MCF 10A (cell line): ENCODE data around the gene BBC3. TPM values are rescaled to one million over a fixed set of nuclear protein-coding genes. Genes with fewer than 3 reads are reported as not detected.

Experiments used
- BruUV-seq: library from RNA; stranded (reverse); fragments of 400-500 nt; replicated peaks from 2 replicates; lab custom pipeline; 2021; lab: Mats Ljungman, UMichigan
- CTCF ChIA-PET: fragments of 300-600 bp; sonication (Branson Sonifier 250); formaldehyde crosslinking; extraction: SDS; loops from one replicate; lab custom pipeline; 2021; ENCODE audit warnings: antibody characterized with exemption, inconsistent platforms; lab: Yijun Ruan, JAX
- POLR2A ChIA-PET: fragments of 300-600, 350-650 bp; sonication (Branson Sonifier 250); formaldehyde crosslinking; extraction: SDS; loops from one replicate; lab custom pipeline; 2020; ENCODE audit warnings: antibody characterized with exemption, inconsistent platforms; lab: Yijun Ruan, JAX
- DNase-seq: peaks from one replicate; pipeline ENCODE4 v3.0.0-alpha.2; 2018; ENCODE audit not compliant: unreplicated experiment
- H3K27ac Mint-ChIP-seq: one replicate; pipeline ENCODE4 v1.8.0; 2022; ENCODE audit warnings: mild to moderate bottlenecking, low read depth, mixed read lengths; ENCODE audit not compliant: unreplicated experiment
- H3K27me3 Mint-ChIP-seq: one replicate; pipeline ENCODE4 v1.8.0; 2022; ENCODE audit warnings: mixed read lengths; ENCODE audit not compliant: insufficient read depth, unreplicated experiment
- H3K36me3 Mint-ChIP-seq: one replicate; pipeline ENCODE4 v1.8.0; 2022; ENCODE audit warnings: mild to moderate bottlenecking, moderate library complexity, mixed read lengths; ENCODE audit not compliant: insufficient read depth, unreplicated experiment
- H3K4me1 Mint-ChIP-seq: one replicate; pipeline ENCODE4 v1.8.0; 2022; ENCODE audit warnings: mixed read lengths; ENCODE audit not compliant: insufficient read depth, unreplicated experiment
- H3K4me3 Mint-ChIP-seq: one replicate; pipeline ENCODE4 v1.8.0; 2022; ENCODE audit warnings: mild to moderate bottlenecking, moderate library complexity, mixed read lengths; ENCODE audit not compliant: unreplicated experiment
- H3K9me3 Mint-ChIP-seq: one replicate; pipeline ENCODE4 v1.8.0; 2022; ENCODE audit warnings: mixed read lengths; ENCODE audit not compliant: unreplicated experiment
- CTCF ChIP-seq: fragments of 200-600 bp; IDR thresholded peaks from one replicate; pipeline ENCODE4 v1.8.0; 2022; ENCODE audit warnings: antibody characterized with exemption, mild to moderate bottlenecking; ENCODE audit not compliant: unreplicated experiment
- intact Hi-C: fragments of 100-400 bp; cut with micrococcal nuclease; formaldehyde crosslinking; loops from 2 replicates; pipeline ENCODE4 v1.14.1; 2022
- total RNA-seq: library from RNA; stranded (reverse); gene quantifications from 2 replicates; pipeline ENCODE4 v1.2.3, GENCODE V29; 2022

The BBC3 gene
- total RNA-seq, 1 experiment from 2014 or later = 19.6 TPM

DNA sequence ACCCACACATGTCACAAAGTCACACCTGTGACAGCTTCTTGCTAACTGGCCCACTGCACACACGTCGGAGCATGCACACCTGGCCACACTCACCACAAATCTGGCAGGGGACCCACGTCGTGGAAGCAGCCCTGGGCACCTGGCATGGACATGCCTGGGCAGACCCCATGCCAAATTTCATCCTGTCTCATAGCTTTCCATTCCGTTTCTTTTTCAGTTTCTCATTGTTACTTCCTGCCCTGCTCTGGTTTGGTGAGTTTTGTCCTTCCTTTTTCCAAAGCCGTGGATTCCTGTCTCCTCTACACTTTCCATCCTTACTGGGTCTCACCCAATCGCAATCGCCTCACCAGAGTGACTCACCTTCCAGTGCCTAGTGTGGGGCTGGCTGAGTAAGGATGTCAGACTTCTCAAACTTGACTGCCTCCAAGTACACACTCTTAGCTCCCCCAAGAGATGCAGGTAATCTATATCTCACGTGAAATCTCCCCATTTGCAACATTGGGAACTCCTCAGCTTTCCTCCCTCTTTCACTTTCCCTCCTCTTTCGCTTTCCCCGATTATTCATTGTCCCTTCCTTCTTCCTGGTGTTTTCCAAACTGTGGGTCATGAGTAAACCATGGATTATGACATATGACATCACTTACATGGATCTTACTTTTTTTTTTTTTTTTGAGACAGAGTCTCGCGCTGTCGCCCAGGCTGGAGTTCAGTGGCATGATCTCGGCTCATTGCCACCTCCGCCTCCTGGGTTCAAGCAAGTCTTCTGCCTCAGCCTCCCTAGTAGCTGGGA, 1.6 kb upstream of the BBC3 start:
- Mint-ChIP-seq H3K4me3 (no peak overlapping the region), H3K27me3 (no peaks in the 10 kb centered on the region), H3K9me3 (no peaks in the 10 kb centered on the region), H3K36me3 (no peaks in the 10 kb centered on the region), H3K27ac (peak overlapping the region; percentile 87), H3K4me1 (peaks cover 12% of the 10 kb centered on the region)
- CTCF ChIA-PET = interaction anchor here (0.6 to 1.2 kb wide), 6 partner anchors 9 to 578 kb away, joined by 3 to 8 read pairs (median 4); no protein-coding TSS in a partner anchor
- no peak for TF ChIP-seq CTCF
- POLR2A ChIA-PET = interaction anchor here (0.6 to 3.7 kb wide), 26 partner anchors 8 to 487 kb away, joined by 3 to 46 read pairs (median 5); partner anchors contain the start of genes CCDC9, SAE1 and ZC3H4
- BruUV-seq = no TSS peak
- intact Hi-C loops = loop anchor here (1.0 kb wide), 1 partner anchor 12 kb away; no protein-coding TSS in a partner anchor
- DNase-seq = peak; percentile 80

GRCh38 chr19:47231215-47232054, 436 bp upstream of the BBC3 start:
- peak overlapping the region; percentile 87 for H3K27ac Mint-ChIP-seq
- TSS peak; percentile 66 for BruUV-seq
- no peaks in the 10 kb centered on the region for H3K9me3 Mint-ChIP-seq
- peaks cover 11% of the 10 kb centered on the region for H3K36me3 Mint-ChIP-seq
- POLR2A ChIA-PET = interaction anchor here (0.6 to 3.7 kb wide), 17 partner anchors 10 to 447 kb away, joined by 3 to 46 read pairs (median 8); partner anchors contain the start of genes CCDC9 and ZC3H4
- H3K27me3 Mint-ChIP-seq = no peaks in the 10 kb centered on the region
- peaks cover 12% of the 10 kb centered on the region for H3K4me1 Mint-ChIP-seq
- H3K4me3 Mint-ChIP-seq = no peak overlapping the region
- CTCF ChIA-PET = interaction anchor here (0.6 to 1.0 kb wide), 2 partner anchors 13 to 27 kb away, joined by 5 to 7 read pairs; no protein-coding TSS in a partner anchor
- peak; percentile 76 for DNase-seq
- intact Hi-C loops = loop anchor here (1.0 kb wide), 1 partner anchor 13 kb away; no protein-coding TSS in a partner anchor
- TF ChIP-seq CTCF = no peak

GRCh38 chr19:47230054-47230920, 712 bp downstream of the BBC3 start:
- BruUV-seq = no TSS peak
- H3K27ac Mint-ChIP-seq = no peak overlapping the region
- DNase-seq = peak; percentile 52
- ChIA-PET CTCF (interaction anchor here (0.6 to 1.6 kb wide), 2 partner anchors 14 to 1262 kb away, joined by 4 to 5 read pairs; no protein-coding TSS in a partner anchor), POLR2A (interaction anchor here (1.4 to 7.8 kb wide), 5 partner anchors 11 to 27 kb away, joined by 7 to 56 read pairs (median 9); partner anchors contain the start of gene CCDC9)
- peaks cover 18% of the 10 kb centered on the region for H3K4me1 Mint-ChIP-seq
- peak; percentile 97 for TF ChIP-seq CTCF
- no peak overlapping the region for H3K4me3 Mint-ChIP-seq
- no peaks in the 10 kb centered on the region for H3K27me3 Mint-ChIP-seq
- H3K9me3 Mint-ChIP-seq = no peaks in the 10 kb centered on the region
- H3K36me3 Mint-ChIP-seq = peaks cover 17% of the 10 kb centered on the region
- intact Hi-C loops = no loop called here
